ENCODE measurements around the gene ARL13A.

Gene ARL13A

GRCh38 chrX:101025126-101025525 is 55.6 kb downstream of the ARL13A start:
- Histone ChIP-seq H3K4me1 (ENCODE audit: insufficient read depth, low read length) (no peaks in the 10 kb centered on the region), H3K9me3 (ENCODE audit: control insufficient read depth, insufficient read depth, low read length) (no peaks in the 10 kb centered on the region), H3K9ac (ENCODE audit: low read depth, low read length) (no peak overlapping the region), H3K36me3 (ENCODE audit: insufficient read depth, low read length) (no peaks in the 10 kb centered on the region)

GRCh38 chrX:101028562-101028961 is 59.1 kb downstream of the ARL13A start:
- Histone ChIP-seq H3K9me3 (ENCODE audit: control insufficient read depth, insufficient read depth, low read length) (no peaks in the 10 kb centered on the region), H3K36me3 (ENCODE audit: insufficient read depth, low read length) (no peaks in the 10 kb centered on the region), H3K4me1 (ENCODE audit: insufficient read depth, low read length) (no peaks in the 10 kb centered on the region), H3K9ac (ENCODE audit: low read depth, low read length) (no peak overlapping the region)

DNA sequence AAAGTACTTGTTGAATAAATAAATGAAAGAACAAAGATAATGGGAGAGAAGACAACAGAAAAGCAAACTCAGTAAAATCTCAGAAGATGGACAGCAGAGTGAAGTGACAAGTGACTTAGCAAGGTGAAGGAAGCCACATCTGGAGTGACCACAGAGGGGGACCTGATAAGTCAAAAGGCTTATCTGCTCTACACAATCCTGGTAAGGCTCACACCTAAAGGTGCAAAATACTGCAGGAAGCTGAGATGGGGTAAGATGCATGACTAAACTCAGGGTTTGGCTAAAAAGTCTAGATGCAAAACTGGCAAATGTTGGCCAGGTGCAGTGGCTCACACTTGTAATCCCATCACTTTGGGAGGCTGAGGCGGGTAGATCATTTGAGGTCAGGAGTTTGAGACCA is 60.2 kb downstream of the ARL13A start:
- Histone ChIP-seq H3K4me1 (ENCODE audit: insufficient read depth, low read length) (no peaks in the 10 kb centered on the region), H3K9ac (ENCODE audit: low read depth, low read length) (no peak overlapping the region), H3K9me3 (ENCODE audit: control insufficient read depth, insufficient read depth, low read length) (no peaks in the 10 kb centered on the region), H3K36me3 (ENCODE audit: insufficient read depth, low read length) (no peaks in the 10 kb centered on the region)

GRCh38 chrX:101037231-101037630 is 67.7 kb downstream of the ARL13A start:
- no peaks in the 10 kb centered on the region for H3K9me3 ChIP-seq (ENCODE audit: control insufficient read depth, insufficient read depth, low read length)
- no peaks in the 10 kb centered on the region for H3K36me3 ChIP-seq (ENCODE audit: insufficient read depth, low read length)
- H3K4me1 ChIP-seq (ENCODE audit: insufficient read depth, low read length): no peaks in the 10 kb centered on the region
- H3K9ac ChIP-seq (ENCODE audit: low read depth, low read length): no peak overlapping the region

GRCh38 chrX:101040197-101040596 is 70.7 kb downstream of the ARL13A start:
- H3K36me3 ChIP-seq (ENCODE audit: insufficient read depth, low read length): no peaks in the 10 kb centered on the region

More at GRCh38 chrX:101040197-101040596, 70.7 kb downstream of the ARL13A start:
- Histone ChIP-seq H3K4me1 (ENCODE audit: insufficient read depth, low read length) (no peaks in the 10 kb centered on the region), H3K9ac (ENCODE audit: low read depth, low read length) (no peak overlapping the region), H3K9me3 (ENCODE audit: control insufficient read depth, insufficient read depth, low read length) (no peaks in the 10 kb centered on the region)

Data from ES-I3 (cell line).